Panc1 (cell line): Measurements from ENCODE around the gene ROGDI. TPM values are rescaled to one million over a fixed set of nuclear protein-coding genes. Genes with fewer than 3 reads are reported as not detected.

Experiments
- ATAC-seq: fragments of 200-7000 bp; cut with Tn5 transposase; 2 replicates; pipeline ENCODE4 v1.9.1; 2020; ENCODE audit warnings: mild to moderate bottlenecking, moderate library complexity
- BruUV-seq: library from RNA; stranded (reverse); fragments of 400-500 nt; replicated peaks from 2 replicates; lab custom pipeline; 2021; lab: Mats Ljungman, UMichigan
- CTCF ChIA-PET: fragments of 300-600 bp; sonication (Branson Sonifier 250); formaldehyde crosslinking; loops from one replicate; lab custom pipeline; 2022; ENCODE audit warnings: antibody characterized with exemption; lab: Charles Lee
- POLR2A ChIA-PET: fragments of 300-600 bp; sonication (Branson Sonifier 250); formaldehyde crosslinking; loops from one replicate; lab custom pipeline; 2022; ENCODE audit warnings: antibody characterized with exemption; lab: Charles Lee
- DNase-seq: peaks from one replicate; pipeline ENCODE4 v3.0.0-alpha.2; 2010; ENCODE audit warnings: low read depth, low spot score
- H3K27ac ChIP-seq: 2 replicates; pipeline ENCODE4 v1.5.1; 2011; ENCODE audit warnings: mild to moderate bottlenecking, low read length, inconsistent platforms
- H3K27me3 ChIP-seq: fragments of 200-500 bp; sonication (Bioruptor generic); 2 replicates; pipeline ENCODE4 v1.6.0; 2014; ENCODE audit warnings: low read length, inconsistent platforms; ENCODE audit not compliant: control insufficient read depth, insufficient read depth
- H3K36me3 ChIP-seq: fragments of 200-500 bp; sonication (Bioruptor generic); 2 replicates; pipeline ENCODE4 v1.5.1; 2014; ENCODE audit warnings: inconsistent platforms, mild to moderate bottlenecking, low read length, moderate library complexity; ENCODE audit not compliant: control insufficient read depth, insufficient read depth
- H3K4me1 ChIP-seq: 2 replicates; pipeline ENCODE4 v1.5.1; 2011; ENCODE audit warnings: inconsistent platforms, mild to moderate bottlenecking, low read length, moderate library complexity; ENCODE audit not compliant: control insufficient read depth, insufficient read depth
- H3K4me3 ChIP-seq, 2 experiments: 2 replicates each; pipeline ENCODE4 v1.5.1; 2011 to 2012; ENCODE audit warnings: low read depth in 2 of 2, low read length in 2 of 2, mild to moderate bottlenecking in 2 of 2, inconsistent platforms in 1 of 2, moderate library complexity in 1 of 2
- H3K9me3 ChIP-seq: fragments of 200-500 bp; sonication (Bioruptor generic); 2 replicates; pipeline ENCODE4 v1.5.1; 2014; ENCODE audit warnings: low read depth, mild to moderate bottlenecking, inconsistent platforms, low read length, moderate library complexity; ENCODE audit not compliant: control insufficient read depth, insufficient read depth
- CTCF ChIP-seq: fragments of 450-650 bp; IDR thresholded peaks from 2 replicates; pipeline ENCODE4 v1.5.1; 2017; ENCODE audit warnings: mild to moderate bottlenecking
- POLR2AphosphoS5 ChIP-seq: IDR thresholded peaks from 2 replicates; pipeline ENCODE4 v1.6.1; 2012; ENCODE audit warnings: mild to moderate bottlenecking, low read depth, low read length, moderate library complexity
- REST ChIP-seq, 2 experiments: IDR thresholded peaks; 2 replicates each; pipeline ENCODE4 v1.6.1; 2011 to 2012; ENCODE audit warnings: low read depth in 2 of 2, control low read depth in 1 of 2, low read length in 1 of 2, mild to moderate bottlenecking in 1 of 2, moderate library complexity in 1 of 2; ENCODE audit not compliant: insufficient read depth in 1 of 2
- SIN3A ChIP-seq: IDR thresholded peaks from 2 replicates; pipeline ENCODE4 v1.6.1; 2012; ENCODE audit warnings: low read depth, mild to moderate bottlenecking, low read length, moderate library complexity, borderline replicate concordance; ENCODE audit not compliant: insufficient read depth
- TCF7L2 ChIP-seq: IDR thresholded peaks from 2 replicates; pipeline ENCODE4 v1.6.1; 2011; ENCODE audit warnings: mild to moderate bottlenecking, low read depth, low read length, inconsistent platforms
- in situ Hi-C: cut with HindIII; loops from 2 replicates; pipeline ENCODE4 v1.10.0; 2016; ENCODE audit warnings: low sequenced_read_pairs, low pct_unique_long_range_greater_than_20kb
- intact Hi-C: fragments of 100-400 bp; cut with micrococcal nuclease; formaldehyde crosslinking; loops from one replicate; pipeline ENCODE4 v1.10.0; 2022; ENCODE audit not compliant: unreplicated experiment
- total RNA-seq: library from RNA; stranded (reverse); gene quantifications from one replicate; pipeline ENCODE4 v1.2.1, GENCODE V29; 2021; ENCODE audit not compliant: unreplicated experiment

Gene ROGDI
- total RNA-seq, 1 experiment from 2014 or later, result 31.9 TPM

GRCh38 chr16:4762205-4762604 lies 40.2 kb downstream of the ROGDI start:
- Histone ChIP-seq H3K9me3 (no peaks in the 10 kb centered on the region), H3K36me3 (peaks cover 2% of the 10 kb centered on the region; the same call in 1 of the 2 replicates), H3K27ac (no peak overlapping the region), H3K27me3 (no peaks in the 10 kb centered on the region), H3K4me3 (no peak overlapping the region), H3K4me1 (peaks cover 8% of the 10 kb centered on the region)
- BruUV-seq, result no TSS peak
- DNase-seq, result no peak
- in situ Hi-C loops, result no loop called here
- ChIA-PET POLR2A (no interaction called here), CTCF (no interaction called here)
- intact Hi-C loops, result no loop called here
- no peak for TF ChIP-seq REST (IDR thresholded peaks at IDR 0.05; ENCODE audit: insufficient read depth in 1 of 2, low read depth in 2 of 2, low read length in 1 of 2)
- TF ChIP-seq TCF7L2, result no peak
- no peak for TF ChIP-seq CTCF
- no peak for TF ChIP-seq SIN3A
- TF ChIP-seq POLR2AphosphoS5, result no peak
- no peak for ATAC-seq

DNA sequence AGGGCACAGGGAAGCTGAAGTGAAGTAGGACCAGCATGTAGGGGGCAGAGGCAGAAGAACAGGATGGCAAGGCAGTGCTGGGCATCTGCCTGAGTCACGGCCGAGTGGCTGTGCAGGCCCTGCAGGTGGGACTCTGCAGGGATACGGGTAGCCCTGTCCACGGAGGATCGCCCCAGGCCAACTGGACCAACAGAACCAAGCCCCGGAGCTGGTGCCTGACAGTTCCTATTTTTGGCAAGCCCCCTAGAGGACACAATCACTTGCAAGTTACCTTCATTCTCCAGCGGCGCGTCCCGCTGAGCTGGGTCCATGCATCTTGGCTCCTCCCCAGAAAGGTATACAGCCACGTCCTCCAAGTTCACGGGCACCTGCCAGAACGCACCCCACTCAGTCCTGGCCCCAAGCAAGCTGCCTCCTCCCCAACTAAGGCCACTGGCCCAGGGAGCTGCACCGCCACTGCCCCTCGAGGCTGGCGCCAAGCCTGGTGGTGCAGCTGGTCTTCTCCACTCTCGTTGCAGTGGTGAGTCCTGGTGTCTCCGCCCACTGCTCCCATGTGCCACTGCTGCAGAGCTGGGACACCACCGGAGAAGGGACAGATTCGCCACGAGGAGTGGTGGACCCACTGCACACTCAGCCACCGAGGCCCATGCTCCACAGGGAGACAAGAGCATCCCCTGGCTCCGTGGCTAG lies 42.1 kb downstream of the ROGDI start:
- Histone ChIP-seq H3K9me3 (no peaks in the 10 kb centered on the region), H3K27me3 (no peaks in the 10 kb centered on the region), H3K4me1 (no peaks in the 10 kb centered on the region), H3K27ac (no peak overlapping the region), H3K4me3 (no peak overlapping the region), H3K36me3 (peaks cover 2% of the 10 kb centered on the region; the same call in 1 of the 2 replicates)
- no peak for ATAC-seq
- ChIA-PET POLR2A (no interaction called here), CTCF (no interaction called here)
- in situ Hi-C loops, result no loop called here
- no TSS peak for BruUV-seq
- no peak for TF ChIP-seq SIN3A
- no peak for TF ChIP-seq POLR2AphosphoS5
- TF ChIP-seq TCF7L2, result no peak
- TF ChIP-seq CTCF, result no peak
- no peak for TF ChIP-seq REST (IDR thresholded peaks at IDR 0.05; ENCODE audit: insufficient read depth in 1 of 2, low read depth in 2 of 2, low read length in 1 of 2)
- intact Hi-C loops, result no loop called here
- no peak for DNase-seq
